ENCODE measurements around the gene MPO. TPM values are rescaled to one million over a fixed set of nuclear protein-coding genes. Genes with fewer than 3 reads are reported as not detected.

MPO gene
- total RNA-seq, 1 donor from 2014 or later = 2.0 TPM

- intact Hi-C loops (cut with DNase I) = no loop called here
- peak; percentile 48 for DNase-seq (ENCODE audit: low spot score)
- no peak for ATAC-seq
Measured at GRCh38 chr17:58308173-58308984, 27.6 kb upstream of the MPO start.

DNA sequence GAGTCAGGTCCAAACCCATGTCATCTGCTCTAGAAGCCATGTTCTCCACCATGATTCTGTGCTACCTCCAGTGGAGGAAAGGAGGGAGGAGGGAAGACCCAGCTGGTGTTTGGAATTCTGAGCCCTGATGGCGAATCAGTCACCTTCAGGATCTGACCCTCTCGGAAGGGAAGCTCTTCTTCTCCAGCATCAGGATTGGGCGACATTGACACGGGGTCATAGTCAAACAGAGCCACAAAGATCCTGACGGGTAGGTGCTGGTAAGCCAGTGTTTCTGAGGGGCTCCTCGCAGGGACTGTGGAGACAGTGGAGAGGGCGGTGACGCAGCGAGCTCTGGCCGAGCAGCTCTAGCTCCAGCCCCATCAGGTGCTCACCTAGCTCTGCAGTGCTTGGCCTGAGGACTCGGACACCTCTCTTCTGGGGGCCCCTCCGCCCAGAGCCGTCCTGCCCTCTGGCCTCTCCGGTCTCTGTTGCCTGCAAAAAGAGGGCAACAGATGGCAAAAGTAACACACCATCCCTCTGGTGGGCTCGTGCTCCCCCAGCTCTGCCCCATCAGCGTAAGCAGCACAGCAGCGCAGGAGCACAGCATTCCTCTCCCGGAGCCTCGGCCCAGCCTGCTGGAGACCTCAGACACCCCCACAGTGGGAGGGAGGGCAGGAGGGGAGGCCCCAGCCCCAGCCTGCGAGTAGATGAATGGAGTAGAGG is 26.9 kb upstream of the MPO start:
- DNase-seq (ENCODE audit: low spot score) = peak; percentile 31
- ATAC-seq = no peak
- intact Hi-C loops (cut with DNase I) = no loop called here

DNA sequence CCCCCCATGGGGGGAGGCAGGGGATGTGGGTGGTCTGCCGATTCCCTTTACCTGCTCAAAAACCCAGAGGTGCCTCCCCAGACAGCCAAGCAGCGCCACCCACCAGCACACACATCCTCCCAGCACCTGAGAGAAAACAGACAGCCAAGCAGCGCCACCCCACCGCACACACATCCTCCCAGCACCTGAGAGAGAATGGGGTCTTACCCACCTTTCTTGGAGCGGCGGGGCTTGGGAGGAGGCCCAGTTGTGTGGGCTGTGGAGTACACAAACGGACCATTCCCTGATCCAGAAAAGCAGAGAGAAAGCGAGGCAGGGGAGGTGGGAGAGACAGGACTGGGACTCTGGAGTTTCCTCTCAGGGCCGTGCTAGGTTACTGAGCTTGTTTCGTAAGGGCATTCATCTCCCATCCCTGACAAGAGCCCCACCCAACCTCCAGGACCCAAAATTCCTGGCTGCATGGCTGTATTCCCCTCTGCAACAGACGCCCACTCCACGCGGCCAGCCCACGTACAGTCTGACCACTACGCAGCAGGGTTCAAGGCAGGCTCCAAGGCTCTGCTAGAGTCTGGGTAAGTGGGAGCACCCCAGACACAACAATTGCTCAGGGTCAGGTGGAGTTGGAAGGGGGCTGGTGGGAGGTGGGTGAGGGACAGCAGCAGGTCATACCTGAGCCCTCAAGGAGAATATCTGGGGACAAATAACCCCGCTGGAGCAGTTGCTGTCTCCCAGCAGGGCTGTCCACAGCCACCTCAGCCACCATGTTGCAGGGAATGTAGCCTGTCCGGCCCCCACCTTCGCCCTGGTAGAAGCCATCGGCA is 25.6 kb upstream of the MPO start:
- DNase-seq (ENCODE audit: low spot score) (no peak), ATAC-seq (no peak)
- intact Hi-C loops (cut with DNase I) = no loop called here

GRCh38 chr17:58305626-58306025 is 24.9 kb upstream of the MPO start:
- intact Hi-C loops (cut with DNase I) = no loop called here
- no peak for DNase-seq (ENCODE audit: low spot score)
- ATAC-seq = no peak

- DNase-seq (ENCODE audit: low spot score) (no peak), ATAC-seq (no peak)
- intact Hi-C loops (cut with DNase I) = no loop called here
Measured at GRCh38 chr17:58304750-58305486, 24.2 kb upstream of the MPO start.

GRCh38 chr17:58303971-58304749 is 23.4 kb upstream of the MPO start:
- intact Hi-C loops (cut with DNase I) = no loop called here
- peak; percentile 45 for ATAC-seq
- no peak for DNase-seq (ENCODE audit: low spot score)

DNA sequence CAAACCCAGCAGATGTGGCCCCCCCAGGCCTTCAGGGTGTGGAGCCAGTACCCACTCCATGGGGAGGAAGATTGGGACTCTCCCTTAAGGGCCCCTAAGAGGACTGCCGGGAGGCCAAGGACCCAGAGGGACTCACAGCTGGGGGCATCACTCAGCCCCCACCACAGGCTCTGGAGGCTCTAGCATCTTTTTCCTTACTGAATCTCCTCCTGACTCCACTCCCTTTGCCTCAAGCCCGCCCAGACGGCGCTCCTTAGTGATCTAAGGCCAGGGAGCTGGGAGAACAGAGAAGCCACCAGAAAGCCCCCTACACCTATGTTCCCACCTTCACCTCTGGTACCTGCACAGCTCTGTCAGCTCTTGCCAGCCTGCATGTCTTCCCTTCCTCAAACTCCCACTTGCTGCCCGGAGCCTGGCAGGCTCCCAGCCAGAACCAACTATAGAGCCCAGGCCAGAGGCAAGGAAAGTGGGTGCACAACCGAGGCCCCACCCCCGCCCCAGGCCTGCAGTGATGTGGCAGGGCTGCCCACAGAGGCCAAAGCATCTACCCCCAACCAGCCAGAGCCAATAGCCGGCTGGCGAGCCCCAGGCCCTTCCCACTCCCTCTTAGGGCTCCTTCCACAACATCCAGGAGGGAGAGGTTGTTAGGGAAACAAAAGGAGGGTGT is 22.3 kb upstream of the MPO start:
- ATAC-seq = no peak
- intact Hi-C loops (cut with DNase I) = no loop called here

DNA sequence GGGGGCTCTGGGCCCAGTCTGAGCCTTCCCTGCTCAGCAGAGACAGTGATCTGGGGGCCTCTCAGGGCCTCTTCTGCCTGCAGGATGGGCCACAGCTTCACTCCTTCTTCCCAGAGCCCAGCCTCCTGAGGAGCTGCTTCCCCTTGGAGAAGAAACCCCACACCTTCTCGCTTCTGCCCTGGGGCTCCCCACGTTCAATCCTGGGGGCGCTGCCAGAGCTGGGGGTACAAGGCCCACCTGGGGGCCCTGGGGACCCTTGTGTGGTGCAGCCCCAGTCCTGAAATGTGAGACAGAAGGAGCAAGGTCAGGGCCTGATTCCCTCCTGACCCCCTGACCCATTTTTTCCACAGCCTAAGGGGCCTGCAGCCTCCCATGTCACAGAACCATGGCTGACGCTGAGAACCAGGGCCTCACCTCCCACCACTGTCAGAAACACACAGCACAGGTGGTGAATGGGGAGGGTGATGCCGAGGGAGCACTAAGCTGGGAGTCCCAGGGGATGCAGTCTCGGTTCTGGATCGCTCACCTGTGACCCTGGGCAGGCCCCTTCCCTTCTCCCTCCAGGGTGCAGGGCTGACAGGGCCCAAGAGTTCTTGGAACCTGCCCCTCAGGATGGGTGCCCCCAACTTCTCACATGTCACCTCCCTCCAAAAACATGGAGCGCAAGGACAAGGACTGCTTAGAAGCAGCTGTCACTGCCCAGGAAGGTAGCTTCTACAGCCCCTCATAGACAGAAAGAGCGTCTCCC is 21.6 kb upstream of the MPO start:
- ATAC-seq = no peak
- no peak for DNase-seq (ENCODE audit: low spot score)
- intact Hi-C loops (cut with DNase I) = no loop called here

More for the DNA sequence above, 22.3 kb upstream of the MPO start:
- DNase-seq (ENCODE audit: low spot score) = no peak

DNA sequence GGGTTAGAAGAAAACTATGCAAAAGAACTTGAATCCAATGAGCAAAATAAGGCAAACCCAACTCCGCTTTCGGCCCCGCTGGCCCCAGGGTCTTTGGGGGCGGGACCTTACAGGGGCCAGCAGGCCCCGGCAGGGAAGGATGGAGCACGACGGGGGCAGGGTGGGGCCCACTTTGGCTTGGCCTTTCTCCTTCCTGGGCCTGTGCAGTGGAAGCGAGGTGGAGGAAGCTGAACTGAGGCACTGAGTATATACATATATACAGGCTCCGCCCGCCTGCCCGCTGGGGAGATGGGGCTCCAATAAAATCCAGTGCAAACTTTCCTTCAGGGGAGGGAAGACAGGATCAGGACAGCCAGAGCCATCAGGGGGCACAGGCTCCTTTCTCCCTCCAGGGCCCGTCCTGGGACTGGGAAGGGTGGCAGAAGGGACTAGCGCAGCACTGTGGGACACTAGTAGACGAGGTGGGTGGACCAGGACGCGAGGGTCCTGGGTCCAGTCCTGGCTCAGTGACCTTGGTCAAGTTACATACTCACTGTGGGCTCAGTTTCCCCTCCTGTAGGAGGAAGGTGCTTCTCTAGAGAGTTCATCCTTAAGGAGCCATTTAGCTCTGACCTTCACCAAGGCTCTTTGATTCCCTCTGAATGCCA is 20.9 kb upstream of the MPO start:
- ATAC-seq (no peak), DNase-seq (ENCODE audit: low spot score) (no peak)
- intact Hi-C loops (cut with DNase I) = no loop called here

DNA sequence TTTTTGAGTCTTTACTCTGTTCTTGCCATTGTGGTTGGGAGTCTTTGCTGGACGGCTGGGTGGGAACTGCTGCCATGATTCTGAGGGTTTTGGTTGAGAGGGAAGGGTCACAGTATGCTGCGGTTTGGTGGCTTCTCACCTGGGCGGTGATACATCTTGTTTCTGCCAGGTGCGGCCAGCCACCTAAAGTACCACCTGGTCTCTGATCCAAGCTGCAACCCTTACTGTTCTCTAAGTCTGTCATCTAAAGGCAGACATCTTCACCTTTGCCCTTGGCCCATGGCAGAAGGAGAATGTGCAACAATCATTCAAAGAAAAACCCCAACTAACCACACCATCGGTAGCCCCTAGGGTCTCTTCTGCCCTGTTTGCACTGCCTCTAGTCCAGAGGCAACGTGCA is 19.6 kb upstream of the MPO start:
- no peak for DNase-seq (ENCODE audit: low spot score)
- intact Hi-C loops (cut with DNase I) = no loop called here

GRCh38 chr17:58294034-58294433 is 13.3 kb upstream of the MPO start:
- intact Hi-C loops (cut with DNase I) = no loop called here
- DNase-seq (ENCODE audit: low spot score) (no peak), ATAC-seq (no peak)

More for the DNA sequence above, 19.6 kb upstream of the MPO start:
- no peak for ATAC-seq

DNA sequence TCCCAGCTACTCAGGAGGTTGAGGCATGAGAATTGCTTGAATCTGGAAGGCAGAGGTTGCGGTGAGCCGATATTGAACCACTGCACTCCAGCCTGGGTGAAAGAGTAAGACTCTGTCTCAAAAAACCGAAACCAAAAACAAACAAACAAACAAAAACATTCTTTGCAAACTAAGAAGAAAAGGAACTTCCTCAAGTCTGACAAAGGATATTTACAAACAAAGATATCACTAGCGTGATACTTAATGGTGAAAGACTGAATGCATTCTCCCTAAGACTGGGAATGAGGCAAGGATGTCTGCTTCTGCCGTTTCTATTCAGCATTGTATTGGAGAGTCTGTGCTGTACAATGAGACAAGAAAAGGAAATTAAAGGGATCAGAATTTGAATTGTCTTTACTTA is 10.5 kb upstream of the MPO start:
- no peak for DNase-seq (ENCODE audit: low spot score)
- intact Hi-C loops (cut with DNase I) = no loop called here
- ATAC-seq = no peak

DNA sequence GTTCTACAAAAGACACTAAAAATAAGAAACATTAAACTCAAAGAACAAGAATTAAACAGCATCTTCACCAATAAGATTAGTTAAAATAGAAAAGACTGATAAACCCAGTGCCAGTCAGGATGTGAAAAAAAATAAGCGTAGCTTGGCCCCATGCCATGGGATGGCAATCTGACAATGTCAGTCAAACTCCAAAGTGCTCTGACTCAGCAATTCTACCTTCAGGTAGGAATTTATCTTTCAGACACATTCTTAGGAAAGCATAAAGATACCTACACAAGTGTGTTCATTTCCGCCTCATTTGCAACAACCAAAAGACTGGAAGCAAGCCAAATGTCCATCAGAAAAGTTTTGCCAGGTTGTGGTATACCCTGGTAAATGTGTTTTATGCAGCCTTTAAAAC is 9.1 kb upstream of the MPO start:
- no peak for ATAC-seq
- intact Hi-C loops (cut with DNase I) = no loop called here
- no peak for DNase-seq (ENCODE audit: low spot score)

GRCh38 chr17:58285422-58285810 is 4.7 kb upstream of the MPO start:
- DNase-seq (ENCODE audit: low spot score) (no peak), ATAC-seq (no peak)
- intact Hi-C loops (cut with DNase I) = no loop called here

- DNase-seq (ENCODE audit: low spot score) (no peak), ATAC-seq (no peak)
- intact Hi-C loops (cut with DNase I) = no loop called here
Measured at GRCh38 chr17:58284613-58285421, 4.1 kb upstream of the MPO start.
